Measurements from ENCODE around the gene CAPZA3. TPM values are rescaled to one million over a fixed set of nuclear protein-coding genes. Genes with fewer than 3 reads are reported as not detected.

CAPZA3 gene
- total and polyA plus RNA-seq, 10 of the 15 experiments (the other 5 are each of a cell fraction or from before 2014, with no cell fraction given), result not detected

DNA sequence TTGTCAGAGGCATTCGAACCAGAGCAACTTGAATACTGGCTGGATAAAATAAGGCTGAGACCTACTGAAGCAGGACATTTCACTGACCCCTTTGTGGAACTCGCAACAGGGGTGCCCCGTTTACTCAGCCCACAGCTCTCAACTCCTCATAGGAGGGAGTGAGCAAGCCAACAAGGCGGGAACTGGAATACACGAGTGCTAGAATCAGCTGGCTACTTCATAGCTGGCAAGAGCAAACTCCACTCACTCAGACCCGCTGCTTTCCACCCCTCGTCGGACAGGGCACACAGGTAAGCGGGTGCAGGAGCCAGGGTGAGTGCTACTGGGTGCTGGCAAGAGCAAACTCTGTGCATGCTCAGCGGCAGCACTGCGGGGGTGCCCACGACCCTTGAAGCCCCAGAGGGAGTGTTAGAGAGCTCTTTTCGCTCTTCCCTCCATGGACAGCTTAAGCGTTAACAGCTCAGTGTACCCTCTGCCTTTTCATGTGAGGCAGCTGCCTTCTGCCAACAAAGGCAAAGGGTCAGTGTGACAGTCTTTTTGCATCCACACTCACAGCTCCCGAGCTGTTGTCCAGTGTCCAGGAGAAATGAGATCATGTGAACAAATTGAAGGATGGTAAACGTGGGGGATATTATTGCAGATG lies 15.7 kb downstream of the CAPZA3 start:
- H3K4me3 ChIP-seq, result no peak overlapping the region
- in situ Hi-C loops (cut with MboI), result no loop called here
- CTCF ChIA-PET, result no interaction called here
- intact Hi-C loops (cut with micrococcal nuclease; ENCODE audit: unreplicated experiment), result no loop called here
- RAD21 ChIA-PET (ENCODE audit: unreplicated experiment), result no interaction called here
- H3K79me2 ChIP-seq (ENCODE audit: control insufficient read depth, insufficient read depth, low read length), result no peaks in the 10 kb centered on the region
- 25% methylated on average over 16 of the region's 16 CpGs for whole genome bisulfite sequencing (ENCODE audit: insufficient coverage, insufficient replicate concordance, low lambda C conversion rate, missing lambda C conversion rate)
- no peak for FAIRE-seq
- POLR2A ChIA-PET, result no interaction called here
- SMC1A ChIA-PET (ENCODE audit: uncharacterized antibody, unreplicated experiment), result no interaction called here
- H3K4me2 ChIP-seq (ENCODE audit: control insufficient read depth, insufficient read depth), result no peak overlapping the region
- H4K20me1 ChIP-seq (ENCODE audit: control insufficient read depth, insufficient read depth), result no peaks in the 10 kb centered on the region
- H3K4me1 ChIP-seq (ENCODE audit: control insufficient read depth, insufficient read depth, low read length), result no peaks in the 10 kb centered on the region
- H3K9ac ChIP-seq (ENCODE audit: control insufficient read depth, insufficient read depth, low read length), result no peak overlapping the region
- no peaks in the 10 kb centered on the region for H3K9me3 ChIP-seq (replicated peaks; ENCODE audit: control insufficient read depth, insufficient read depth, low read length)
- no peak for TF ChIP-seq SPI1 (IDR thresholded peaks at IDR 0.05; ENCODE audit: borderline replicate concordance, insufficient read depth, low read depth, low read length)
- TF ChIP-seq HDAC6 (IDR thresholded peaks at IDR 0.05; ENCODE audit: unreplicated experiment), result no peak
- TF ChIP-seq CREB1 (IDR thresholded peaks at IDR 0.05; ENCODE audit: low read depth), result no peak
- TF ChIP-seq ZNF384 (IDR thresholded peaks at IDR 0.05; ENCODE audit: borderline replicate concordance, low read depth, low read length), result no peak
- no peak for TF ChIP-seq BHLHE40 (IDR thresholded peaks at IDR 0.05; ENCODE audit: borderline replicate concordance in 1 of 2, low read depth in 2 of 2, low read length in 1 of 2)
- TF ChIP-seq ESRRA (IDR thresholded peaks at IDR 0.05; ENCODE audit: low read length), result no peak
- TF ChIP-seq IRF4 (IDR thresholded peaks at IDR 0.05; ENCODE audit: low read depth, low read length), result no peak
- no peak for TF ChIP-seq SP1 (IDR thresholded peaks at IDR 0.05; ENCODE audit: low read depth, low read length)
- no peak for TF ChIP-seq NR2C1 (IDR thresholded peaks at IDR 0.05)
- TF ChIP-seq YBX1 (IDR thresholded peaks at IDR 0.05), result no peak
- no peak for TF ChIP-seq CHD1 (IDR thresholded peaks at IDR 0.05; ENCODE audit: low read depth, low read length)
- TF ChIP-seq ZNF622 (IDR thresholded peaks at IDR 0.05), result no peak
- TF ChIP-seq, protein P1, sequence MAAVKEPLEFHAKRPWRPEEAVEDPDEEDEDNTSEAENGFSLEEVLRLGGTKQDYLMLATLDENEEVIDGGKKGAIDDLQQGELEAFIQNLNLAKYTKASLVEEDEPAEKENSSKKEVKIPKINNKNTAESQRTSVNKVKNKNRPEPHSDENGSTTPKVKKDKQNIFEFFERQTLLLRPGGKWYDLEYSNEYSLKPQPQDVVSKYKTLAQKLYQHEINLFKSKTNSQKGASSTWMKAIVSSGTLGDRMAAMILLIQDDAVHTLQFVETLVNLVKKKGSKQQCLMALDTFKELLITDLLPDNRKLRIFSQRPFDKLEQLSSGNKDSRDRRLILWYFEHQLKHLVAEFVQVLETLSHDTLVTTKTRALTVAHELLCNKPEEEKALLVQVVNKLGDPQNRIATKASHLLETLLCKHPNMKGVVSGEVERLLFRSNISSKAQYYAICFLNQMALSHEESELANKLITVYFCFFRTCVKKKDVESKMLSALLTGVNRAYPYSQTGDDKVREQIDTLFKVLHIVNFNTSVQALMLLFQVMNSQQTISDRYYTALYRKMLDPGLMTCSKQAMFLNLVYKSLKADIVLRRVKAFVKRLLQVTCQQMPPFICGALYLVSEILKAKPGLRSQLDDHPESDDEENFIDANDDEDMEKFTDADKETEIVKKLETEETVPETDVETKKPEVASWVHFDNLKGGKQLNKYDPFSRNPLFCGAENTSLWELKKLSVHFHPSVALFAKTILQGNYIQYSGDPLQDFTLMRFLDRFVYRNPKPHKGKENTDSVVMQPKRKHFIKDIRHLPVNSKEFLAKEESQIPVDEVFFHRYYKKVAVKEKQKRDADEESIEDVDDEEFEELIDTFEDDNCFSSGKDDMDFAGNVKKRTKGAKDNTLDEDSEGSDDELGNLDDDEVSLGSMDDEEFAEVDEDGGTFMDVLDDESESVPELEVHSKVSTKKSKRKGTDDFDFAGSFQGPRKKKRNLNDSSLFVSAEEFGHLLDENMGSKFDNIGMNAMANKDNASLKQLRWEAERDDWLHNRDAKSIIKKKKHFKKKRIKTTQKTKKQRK (IDR thresholded peaks at IDR 0.05; ENCODE audit: low read depth, low read length), result no peak
- no peaks in the 10 kb centered on the region for H3K27me3 ChIP-seq (replicated peaks in 1 of 2; ENCODE audit: control insufficient read depth in 2 of 2, insufficient read depth in 2 of 2, low read length in 1 of 2)
- no peak for ATAC-seq
- no peak overlapping the region for H2AFZ ChIP-seq (ENCODE audit: control insufficient read depth, low read depth, low read length)
- no peak for DNase-seq (ENCODE audit: low read depth, low spot score)
- H3K27ac ChIP-seq (ENCODE audit: control insufficient read depth, insufficient read depth), result no peak overlapping the region
- no peaks in the 10 kb centered on the region for H3K36me3 ChIP-seq (ENCODE audit: control insufficient read depth in 2 of 2, insufficient read depth in 2 of 2, low read length in 1 of 2)
- BruUV-seq (replicated peaks), result no TSS peak

All from GM12878 (cell line).